ENCODE measurements around the gene DLGAP4. TPM values are rescaled to one million over a fixed set of nuclear protein-coding genes. Genes with fewer than 3 reads are reported as not detected.

DLGAP4 gene
- total and polyA plus RNA-seq, 2 of the 13 experiments (the other 11 are each of a cell fraction or from before 2014, with no cell fraction given) = 15.2 to 26.7 TPM

- 0 out of 2 replicates have a peak, but pooled peaks have one; percentile 34 for TF ChIP-seq ZSCAN30 (CRISPR knock-in tag; IDR thresholded peaks at IDR 0.05)
- peak; percentile 30 for TF ChIP-seq ZEB1 (IDR thresholded peaks at IDR 0.05; ENCODE audit: insufficient replicate concordance, low read depth)
- peak; percentile 14; the same call in 1 of the 2 replicates for TF ChIP-seq FOXK1 (CRISPR knock-in tag; IDR thresholded peaks at IDR 0.05; ENCODE audit: borderline replicate concordance, low read depth)
- TF ChIP-seq YY1 (IDR thresholded peaks at IDR 0.05; ENCODE audit: insufficient read depth, insufficient replicate concordance, low read depth, low read length) = peak; percentile 61
- TF ChIP-seq SALL2 (CRISPR knock-in tag; IDR thresholded peaks at IDR 0.05) = no peak
- TF ChIP-seq ZNF788 (CRISPR knock-in tag; IDR thresholded peaks at IDR 0.05; ENCODE audit: borderline replicate concordance) = peak; percentile 7; the same call in 1 of the 2 replicates
- TF ChIP-seq ZNF3 (CRISPR knock-in tag; IDR thresholded peaks at IDR 0.05) = no peak
- TF ChIP-seq ZNF816 (CRISPR knock-in tag; IDR thresholded peaks at IDR 0.05; ENCODE audit: borderline replicate concordance) = 0 out of 2 replicates have a peak, but pooled peaks have one; percentile 3
- no peak for TF ChIP-seq ZNF605 (CRISPR knock-in tag; IDR thresholded peaks at IDR 0.05)
- TF ChIP-seq, protein P1, sequence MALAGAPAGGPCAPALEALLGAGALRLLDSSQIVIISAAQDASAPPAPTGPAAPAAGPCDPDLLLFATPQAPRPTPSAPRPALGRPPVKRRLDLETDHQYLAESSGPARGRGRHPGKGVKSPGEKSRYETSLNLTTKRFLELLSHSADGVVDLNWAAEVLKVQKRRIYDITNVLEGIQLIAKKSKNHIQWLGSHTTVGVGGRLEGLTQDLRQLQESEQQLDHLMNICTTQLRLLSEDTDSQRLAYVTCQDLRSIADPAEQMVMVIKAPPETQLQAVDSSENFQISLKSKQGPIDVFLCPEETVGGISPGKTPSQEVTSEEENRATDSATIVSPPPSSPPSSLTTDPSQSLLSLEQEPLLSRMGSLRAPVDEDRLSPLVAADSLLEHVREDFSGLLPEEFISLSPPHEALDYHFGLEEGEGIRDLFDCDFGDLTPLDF (CRISPR knock-in tag; IDR thresholded peaks at IDR 0.05) = peak; percentile 17; the same call in 1 of the 2 replicates
- no peak for TF ChIP-seq ZNF282 (IDR thresholded peaks at IDR 0.05; ENCODE audit: partially characterized antibody)
- no peak for TF ChIP-seq TFE3 (CRISPR knock-in tag; IDR thresholded peaks at IDR 0.05)
- TF ChIP-seq ZNF24 (IDR thresholded peaks at IDR 0.05) = no peak
- TF ChIP-seq HIVEP1 (CRISPR knock-in tag; IDR thresholded peaks at IDR 0.05) = no peak
- peak; percentile 39; the same call in 1 of the 2 replicates for TF ChIP-seq RXRB (CRISPR knock-in tag; IDR thresholded peaks at IDR 0.05; ENCODE audit: borderline replicate concordance)
- no peak for TF ChIP-seq CHD4 (IDR thresholded peaks at IDR 0.05; ENCODE audit: borderline replicate concordance, low read length)
- 0 out of 2 replicates have a peak, but pooled peaks have one; percentile 33 for TF ChIP-seq TSC22D2 (CRISPR knock-in tag; IDR thresholded peaks at IDR 0.05; ENCODE audit: borderline replicate concordance)
- no peak for TF ChIP-seq GRHL1 (CRISPR knock-in tag; conservative IDR thresholded peaks at IDR 0.05)
- no peak for TF ChIP-seq GTF3A (CRISPR knock-in tag; conservative IDR thresholded peaks at IDR 0.05)
- no peak; the same call in 1 of the 2 replicates for TF ChIP-seq ZNF234 (CRISPR knock-in tag; conservative IDR thresholded peaks at IDR 0.05)
- 0 out of 2 replicates have a peak, but pooled peaks have one; percentile 64 for TF ChIP-seq AHR (CRISPR knock-in tag; IDR thresholded peaks at IDR 0.05)
- TF ChIP-seq, protein P2, sequence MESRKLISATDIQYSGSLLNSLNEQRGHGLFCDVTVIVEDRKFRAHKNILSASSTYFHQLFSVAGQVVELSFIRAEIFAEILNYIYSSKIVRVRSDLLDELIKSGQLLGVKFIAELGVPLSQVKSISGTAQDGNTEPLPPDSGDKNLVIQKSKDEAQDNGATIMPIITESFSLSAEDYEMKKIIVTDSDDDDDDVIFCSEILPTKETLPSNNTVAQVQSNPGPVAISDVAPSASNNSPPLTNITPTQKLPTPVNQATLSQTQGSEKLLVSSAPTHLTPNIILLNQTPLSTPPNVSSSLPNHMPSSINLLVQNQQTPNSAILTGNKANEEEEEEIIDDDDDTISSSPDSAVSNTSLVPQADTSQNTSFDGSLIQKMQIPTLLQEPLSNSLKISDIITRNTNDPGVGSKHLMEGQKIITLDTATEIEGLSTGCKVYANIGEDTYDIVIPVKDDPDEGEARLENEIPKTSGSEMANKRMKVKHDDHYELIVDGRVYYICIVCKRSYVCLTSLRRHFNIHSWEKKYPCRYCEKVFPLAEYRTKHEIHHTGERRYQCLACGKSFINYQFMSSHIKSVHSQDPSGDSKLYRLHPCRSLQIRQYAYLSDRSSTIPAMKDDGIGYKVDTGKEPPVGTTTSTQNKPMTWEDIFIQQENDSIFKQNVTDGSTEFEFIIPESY (CRISPR knock-in tag; IDR thresholded peaks at IDR 0.05) = no peak
- TF ChIP-seq ZNF616 (CRISPR knock-in tag; IDR thresholded peaks at IDR 0.05; ENCODE audit: low read depth) = no peak
Observed at GRCh38 chr20:36573798-36574365, 267.7 kb downstream of the DLGAP4 start (continued).

Measured in HepG2 (cell line).